ENCODE results near the gene MAGI2. TPM values are rescaled to one million over a fixed set of nuclear protein-coding genes. Genes with fewer than 3 reads are reported as not detected.

Gene MAGI2
- total and polyA plus RNA-seq, 9 donors = 7.1 to 20.4 (median 18.7) TPM

GRCh38 chr7:79287981-79288380 lies 165.5 kb downstream of the MAGI2 start:
- Histone ChIP-seq H3K27ac (no peak overlapping the region), H3K9me3 (no peaks in the 10 kb centered on the region), H3K4me1 (ENCODE audit: insufficient read depth) (no peaks in the 10 kb centered on the region), H3K27me3 (no peaks in the 10 kb centered on the region), H3K36me3 (no peaks in the 10 kb centered on the region), H3K4me3 (no peak overlapping the region)
- WGBS, 3 donors = 51 to 69% (median 60%) methylated on average over 1 of the region's 1 CpG
- DNase-seq = no peak
- no peak for TF ChIP-seq POLR2A (IDR thresholded peaks at IDR 0.05)
- no peak for TF ChIP-seq EP300 (IDR thresholded peaks at IDR 0.05)
- no peak for TF ChIP-seq CTCF (IDR thresholded peaks at IDR 0.05)
- intact Hi-C loops (cut with DNase I) = no loop called here

GRCh38 chr7:79286181-79286580 lies 167.3 kb downstream of the MAGI2 start:
- DNase-seq = no peak
- H3K9me3 ChIP-seq = no peaks in the 10 kb centered on the region
- no peaks in the 10 kb centered on the region for H3K4me1 ChIP-seq (ENCODE audit: insufficient read depth)
- intact Hi-C loops (cut with DNase I) = no loop called here
- WGBS, 3 donors = 0 to 46% (median 2%) methylated on average over 1 of the region's 1 CpG
- no peak for TF ChIP-seq EP300 (IDR thresholded peaks at IDR 0.05)
- no peak for TF ChIP-seq CTCF (IDR thresholded peaks at IDR 0.05)
- TF ChIP-seq POLR2A (IDR thresholded peaks at IDR 0.05) = no peak
- H3K27me3 ChIP-seq = no peaks in the 10 kb centered on the region
- H3K36me3 ChIP-seq = no peaks in the 10 kb centered on the region
- no peak overlapping the region for H3K4me3 ChIP-seq
- no peak overlapping the region for H3K27ac ChIP-seq

GRCh38 chr7:79285756-79286155 lies 167.7 kb downstream of the MAGI2 start:
- no peak overlapping the region for H3K4me3 ChIP-seq
- 78 to 93% (median 93%) methylated on average over 1 of the region's 1 CpG for WGBS, 3 donors
- no peaks in the 10 kb centered on the region for H3K4me1 ChIP-seq (ENCODE audit: insufficient read depth)
- H3K36me3 ChIP-seq = no peaks in the 10 kb centered on the region
- intact Hi-C loops (cut with DNase I) = no loop called here
- no peaks in the 10 kb centered on the region for H3K9me3 ChIP-seq
- H3K27ac ChIP-seq = no peak overlapping the region
- no peak for DNase-seq
- TF ChIP-seq EP300 (IDR thresholded peaks at IDR 0.05) (no peak), POLR2A (IDR thresholded peaks at IDR 0.05) (no peak), CTCF (IDR thresholded peaks at IDR 0.05) (no peak)
- no peaks in the 10 kb centered on the region for H3K27me3 ChIP-seq

GRCh38 chr7:79284211-79284610 lies 169.3 kb downstream of the MAGI2 start:
- H3K27ac ChIP-seq = no peak overlapping the region
- H3K27me3 ChIP-seq = no peaks in the 10 kb centered on the region
- H3K36me3 ChIP-seq = no peaks in the 10 kb centered on the region

More at GRCh38 chr7:79284211-79284610, 169.3 kb downstream of the MAGI2 start:
- no peak for DNase-seq
- H3K9me3 ChIP-seq = no peaks in the 10 kb centered on the region
- H3K4me1 ChIP-seq (ENCODE audit: insufficient read depth) = no peaks in the 10 kb centered on the region
- TF ChIP-seq CTCF (IDR thresholded peaks at IDR 0.05) (no peak), EP300 (IDR thresholded peaks at IDR 0.05) (no peak), POLR2A (IDR thresholded peaks at IDR 0.05) (no peak)
- no peak overlapping the region for H3K4me3 ChIP-seq
- intact Hi-C loops (cut with DNase I) = no loop called here

Measured in ovary (tissue), 9 donors.